Bronchial epithelial cell (primary cell): ENCODE results near the gene ACTN1. TPM values are rescaled to one million over a fixed set of nuclear protein-coding genes. Genes with fewer than 3 reads are reported as not detected.

ENCODE experiments used
- DNase-seq: peaks from one replicate; pipeline ENCODE4 v3.0.0-alpha.2; 2010; ENCODE audit warnings: low read depth
- FAIRE-seq: peaks from 2 replicates; lab custom pipeline; 2011; peaks lifted over from hg19 to GRCh38; lab: Jason Lieb, UNC
- H3K27me3 ChIP-seq: 2 replicates; pipeline ENCODE4 v1.5.1; 2011; ENCODE audit warnings: low read length; ENCODE audit not compliant: control insufficient read depth, insufficient read depth
- H3K36me3 ChIP-seq: 2 replicates; pipeline ENCODE4 v1.5.1; 2011; ENCODE audit warnings: low read length; ENCODE audit not compliant: control insufficient read depth, insufficient read depth
- H3K4me3 ChIP-seq: 2 replicates; pipeline ENCODE4 v1.5.1; 2011; ENCODE audit warnings: mild to moderate bottlenecking, low read depth, low read length, control low read depth
- CTCF ChIP-seq: IDR thresholded peaks from 2 replicates; pipeline ENCODE4 v1.5.1; 2011; ENCODE audit warnings: mild to moderate bottlenecking, moderate library complexity, low read length, control low read depth, inconsistent platforms; ENCODE audit not compliant: insufficient read depth, severe bottlenecking
- total RNA-seq: library from RNA; depleted of rRNA; stranded (reverse); fragments of >200 nt; gene quantifications from 2 replicates; pipeline ENCODE4 v1.2.1, GENCODE V29; 2014

Gene ACTN1
- total RNA-seq, 1 donor from 2014 or later = 165 TPM

GRCh38 chr14:68942296-68943035 lies 36.6 kb downstream of the ACTN1 start:
- no peak for TF ChIP-seq CTCF
- H3K4me3 ChIP-seq = no peak overlapping the region
- no peaks in the 10 kb centered on the region for H3K36me3 ChIP-seq
- DNase-seq (peak; percentile 47), FAIRE-seq (peak; percentile 18)
- H3K27me3 ChIP-seq = no peaks in the 10 kb centered on the region

- Histone ChIP-seq H3K36me3 (no peaks in the 10 kb centered on the region), H3K27me3 (no peaks in the 10 kb centered on the region), H3K4me3 (no peak overlapping the region)
- peak; percentile 96 for DNase-seq
- peak; percentile 85 for TF ChIP-seq CTCF
- FAIRE-seq = peak; percentile 95
Observed at GRCh38 chr14:68941820-68942219, 37.3 kb downstream of the ACTN1 start.

GRCh38 chr14:68940614-68941185 lies 38.4 kb downstream of the ACTN1 start:
- Histone ChIP-seq H3K4me3 (no peak overlapping the region), H3K36me3 (no peaks in the 10 kb centered on the region), H3K27me3 (no peaks in the 10 kb centered on the region)
- no peak for FAIRE-seq
- no peak for DNase-seq
- no peak for TF ChIP-seq CTCF

- TF ChIP-seq CTCF = no peak
- FAIRE-seq = no peak
- no peak overlapping the region for H3K4me3 ChIP-seq
- peak; percentile 94 for DNase-seq
- H3K36me3 ChIP-seq = no peaks in the 10 kb centered on the region
- no peaks in the 10 kb centered on the region for H3K27me3 ChIP-seq
Observed at GRCh38 chr14:68939893-68940613, 39.0 kb downstream of the ACTN1 start.

GRCh38 chr14:68939181-68939892 lies 39.8 kb downstream of the ACTN1 start:
- DNase-seq (no peak), FAIRE-seq (no peak)
- Histone ChIP-seq H3K4me3 (no peak overlapping the region), H3K36me3 (no peaks in the 10 kb centered on the region), H3K27me3 (no peaks in the 10 kb centered on the region)
- no peak for TF ChIP-seq CTCF
